Ishikawa (cell line): ENCODE results near the gene YIF1A.

Experiments used
- CEBPB ChIP-seq: IDR thresholded peaks from 2 replicates; pipeline ENCODE4 v1.6.1; 2012
- CREB1 ChIP-seq: IDR thresholded peaks from 2 replicates; pipeline ENCODE4 v1.6.1; 2012; ENCODE audit warnings: low read depth
- EGR1 ChIP-seq: IDR thresholded peaks from 2 replicates; pipeline ENCODE4 v1.6.1; 2012
- EP300 ChIP-seq: IDR thresholded peaks from 2 replicates; pipeline ENCODE4 v1.6.1; 2012; ENCODE audit warnings: borderline replicate concordance
- FOXM1 ChIP-seq: IDR thresholded peaks from 2 replicates; pipeline ENCODE4 v1.6.1; 2012; ENCODE audit warnings: low read depth, borderline replicate concordance
- MAX ChIP-seq: IDR thresholded peaks from 2 replicates; pipeline ENCODE4 v1.6.1; 2012
- NFIC ChIP-seq: IDR thresholded peaks from 2 replicates; pipeline ENCODE4 v1.6.1; 2012
- RAD21 ChIP-seq: IDR thresholded peaks from 2 replicates; pipeline ENCODE4 v1.6.1; 2012; ENCODE audit warnings: low read depth
- REST ChIP-seq: IDR thresholded peaks from 2 replicates; pipeline ENCODE4 v1.6.1; 2012; ENCODE audit warnings: low read depth, mild to moderate bottlenecking
- TAF1 ChIP-seq: IDR thresholded peaks from 2 replicates; pipeline ENCODE4 v1.6.1; 2012; ENCODE audit warnings: low read depth, mild to moderate bottlenecking
- TCF12 ChIP-seq: IDR thresholded peaks from 2 replicates; pipeline ENCODE4 v1.6.1; 2012; ENCODE audit warnings: low read depth
- TEAD4 ChIP-seq: IDR thresholded peaks from 2 replicates; pipeline ENCODE4 v1.6.1; 2012
- YY1 ChIP-seq: IDR thresholded peaks from 2 replicates; pipeline ENCODE4 v1.6.1; 2012; ENCODE audit warnings: low read depth
- ZBTB7A ChIP-seq: IDR thresholded peaks from 2 replicates; pipeline ENCODE4 v1.6.1; 2012; ENCODE audit warnings: low read depth
- TF ChIP-seq, protein P1 (sequence below): IDR thresholded peaks from 2 replicates; pipeline ENCODE4 v1.6.1; 2012

YIF1A gene

DNA sequence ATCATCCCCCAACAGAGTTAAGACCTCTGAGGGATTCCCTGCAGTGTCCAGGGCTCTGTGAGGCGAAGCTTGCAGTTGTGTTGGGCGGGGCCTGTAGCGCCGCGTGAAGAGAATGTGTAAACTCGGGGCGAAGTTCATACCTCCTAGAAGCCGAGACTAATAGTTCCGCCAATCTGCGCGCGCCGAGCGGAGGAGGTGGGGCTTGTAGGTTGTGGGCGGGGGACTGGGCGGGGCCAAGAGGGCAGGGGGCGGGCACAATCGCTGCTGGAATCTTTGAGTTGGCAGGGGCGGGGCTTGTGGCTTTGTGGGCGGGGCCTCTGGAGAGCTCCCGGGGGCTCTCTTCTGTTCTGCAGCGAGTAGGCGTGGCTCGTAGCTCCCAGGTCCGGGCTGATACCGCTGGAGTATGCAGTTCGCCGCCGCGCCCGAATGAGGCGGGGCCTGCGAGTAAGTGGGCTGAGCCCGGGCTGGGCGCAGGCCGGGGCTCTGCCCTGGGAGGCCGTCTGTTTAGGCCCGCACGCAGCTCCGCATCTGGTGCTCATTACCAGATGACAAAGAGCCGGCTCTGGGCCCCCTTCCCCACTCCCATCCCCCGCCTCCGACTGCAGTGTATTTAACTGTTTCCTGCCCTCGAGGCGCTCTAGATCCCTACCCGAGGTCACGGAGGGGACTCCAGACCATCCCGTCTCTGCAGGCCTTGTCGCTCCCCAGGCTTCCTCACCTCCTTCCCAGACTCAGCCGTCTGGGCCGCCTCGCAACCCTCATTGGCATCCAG is 23.8 kb upstream of the YIF1A start:
- TF ChIP-seq TCF12 (0 out of 2 replicates have a peak, but pooled peaks have one; percentile 7), REST (no peak), ZBTB7A (no peak), FOXM1 (no peak), TAF1 (no peak), EP300 (no peak), MAX (peak; percentile 79), CREB1 (no peak), TEAD4 (no peak), YY1 (no peak)

GRCh38 chr11:66311965-66312548 is 23.1 kb upstream of the YIF1A start:
- TF ChIP-seq EGR1 (peak; percentile 50; the same call in 1 of the 2 replicates), MAX (peak; percentile 46; the same call in 1 of the 2 replicates), RAD21 (peak; percentile 94), REST (no peak)

DNA sequence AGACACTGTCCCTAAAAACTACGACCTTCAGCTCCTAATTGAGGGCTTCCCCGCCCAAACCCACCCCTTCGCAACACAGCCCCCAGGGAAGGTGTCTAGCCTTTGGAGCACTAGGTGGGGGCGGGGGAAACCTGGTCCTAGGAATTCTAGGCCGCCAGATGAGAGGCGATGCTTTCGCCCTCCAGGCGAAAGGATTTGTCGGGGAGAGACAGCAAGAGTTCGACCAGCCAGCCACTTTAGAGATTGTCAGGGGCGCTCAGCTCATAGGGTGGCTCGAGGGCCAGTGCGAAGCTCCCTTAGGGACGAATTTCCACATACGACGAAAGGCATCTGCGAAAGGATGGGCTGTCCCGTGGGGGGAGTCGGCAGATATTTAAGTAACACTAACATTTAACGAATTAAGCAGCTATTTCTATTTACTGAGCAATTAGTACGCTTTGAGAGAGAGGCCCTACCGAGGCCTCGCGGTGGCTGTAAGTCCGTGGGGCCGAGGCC is 22.6 kb upstream of the YIF1A start:
- TF ChIP-seq, protein P1, sequence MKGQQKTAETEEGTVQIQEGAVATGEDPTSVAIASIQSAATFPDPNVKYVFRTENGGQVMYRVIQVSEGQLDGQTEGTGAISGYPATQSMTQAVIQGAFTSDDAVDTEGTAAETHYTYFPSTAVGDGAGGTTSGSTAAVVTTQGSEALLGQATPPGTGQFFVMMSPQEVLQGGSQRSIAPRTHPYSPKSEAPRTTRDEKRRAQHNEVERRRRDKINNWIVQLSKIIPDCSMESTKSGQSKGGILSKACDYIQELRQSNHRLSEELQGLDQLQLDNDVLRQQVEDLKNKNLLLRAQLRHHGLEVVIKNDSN = no peak
- TF ChIP-seq FOXM1 = no peak
- no peak for TF ChIP-seq TCF12
- no peak for TF ChIP-seq RAD21
- TF ChIP-seq REST = no peak
- no peak for TF ChIP-seq ZBTB7A
- no peak for TF ChIP-seq YY1
- TF ChIP-seq MAX = no peak; the same call in 1 of the 2 replicates
- no peak for TF ChIP-seq NFIC
- TF ChIP-seq CEBPB = no peak
- TF ChIP-seq TEAD4 = no peak
- no peak for TF ChIP-seq TAF1
- TF ChIP-seq CREB1 = no peak
- no peak for TF ChIP-seq EP300
- no peak for TF ChIP-seq EGR1

DNA sequence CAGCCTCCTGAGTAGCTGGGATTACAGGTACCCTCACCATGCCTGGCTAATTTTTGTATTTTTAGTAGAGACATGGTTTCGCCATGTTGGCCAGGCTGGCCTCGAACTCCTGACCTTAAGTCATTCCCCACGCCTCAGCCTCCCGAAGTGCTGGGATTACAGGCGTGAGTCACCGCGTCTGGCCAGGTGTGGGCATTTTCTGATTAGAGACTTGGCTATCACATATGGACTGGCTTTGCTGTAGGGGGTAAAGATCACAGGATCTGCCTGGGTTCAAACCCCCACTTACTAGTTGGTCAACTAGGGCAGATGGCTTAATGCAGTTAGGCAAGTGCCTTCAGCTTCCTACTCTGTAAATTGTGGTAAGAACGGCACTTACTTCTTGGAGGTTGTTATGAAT is 21.4 kb upstream of the YIF1A start:
- TF ChIP-seq ZBTB7A = no peak

DNA sequence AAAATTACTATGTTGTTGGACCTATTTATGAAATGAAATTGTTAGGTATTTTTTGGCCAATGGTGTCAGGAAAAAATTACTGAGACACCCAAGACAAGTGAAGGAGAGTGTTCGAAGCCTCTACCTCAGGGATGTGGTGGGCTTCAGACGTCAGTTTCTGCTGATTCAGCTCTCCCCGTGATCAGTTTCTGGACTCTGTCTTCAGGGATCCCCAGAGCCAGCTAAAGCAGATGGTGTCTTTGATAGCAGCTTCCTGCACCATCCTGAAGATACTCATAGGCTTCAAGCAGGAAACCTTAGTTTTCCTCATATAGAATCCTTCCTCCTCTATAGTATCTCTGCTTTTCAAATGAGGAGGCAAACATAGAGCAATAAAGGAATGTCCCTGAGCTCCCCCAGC is 20.5 kb upstream of the YIF1A start:
- TF ChIP-seq ZBTB7A (no peak), EGR1 (no peak), EP300 (no peak), YY1 (no peak), TAF1 (no peak), TEAD4 (no peak), REST (no peak)
- TF ChIP-seq, protein P1 = no peak
